HFF-Myc (cell line): Measurements from ENCODE around the gene NAE1.
"Not testable (repeated sequence)": the region's sequence is repeated elsewhere in the genome, so short reads cannot be mapped to it uniquely, and the experiment has no call there.

Experiments
- DNase-seq: peaks from one replicate; pipeline ENCODE4 v3.0.0-alpha.2; 2011; ENCODE audit warnings: low read depth; ENCODE audit errors: extremely low read depth
- H3K4me3 ChIP-seq: replicated peaks from 2 replicates; pipeline ENCODE4 v1.5.1; 2011; ENCODE audit warnings: low read depth, mild to moderate bottlenecking, control low read depth, low read length
- CTCF ChIP-seq: IDR thresholded peaks from 2 replicates; pipeline ENCODE4 v1.5.1; 2012; ENCODE audit warnings: mild to moderate bottlenecking, low read depth, low read length, control low read depth; ENCODE audit errors: missing control alignments

Gene NAE1

DNA sequence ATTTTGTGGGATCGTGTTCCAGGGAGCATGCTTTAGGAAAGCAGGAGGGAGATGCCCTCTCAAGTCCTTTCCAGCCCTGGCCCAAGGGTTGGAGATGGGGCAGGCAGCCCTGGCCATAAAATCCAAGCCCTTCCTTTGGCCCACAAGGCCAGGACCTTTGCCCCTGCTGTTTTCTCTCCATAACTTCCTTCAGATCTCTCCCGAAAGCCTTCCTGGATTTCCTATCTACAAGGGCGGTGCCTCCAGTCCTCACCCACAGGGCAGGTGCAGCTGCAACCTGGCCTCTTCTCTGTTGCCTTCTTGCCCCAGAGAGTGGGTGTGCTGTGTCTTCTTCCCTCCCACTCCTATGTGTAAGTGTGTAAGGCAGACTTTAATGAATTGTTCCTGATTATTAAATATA lies 41.1 kb upstream of the NAE1 start:
- DNase-seq = no peak
- no peak for TF ChIP-seq CTCF
- H3K4me3 ChIP-seq = no peak overlapping the region

GRCh38 chr16:66871363-66871762 lies 40.6 kb upstream of the NAE1 start:
- not testable (repeated sequence) for DNase-seq, H3K4me3 ChIP-seq

GRCh38 chr16:66869424-66869823 lies 38.6 kb upstream of the NAE1 start:
- H3K4me3 ChIP-seq = no peak overlapping the region
- no peak for DNase-seq
- TF ChIP-seq CTCF = no peak

GRCh38 chr16:66863707-66864106 lies 32.9 kb upstream of the NAE1 start:
- DNase-seq = no peak
- no peak overlapping the region for H3K4me3 ChIP-seq
- TF ChIP-seq CTCF = no peak

DNA sequence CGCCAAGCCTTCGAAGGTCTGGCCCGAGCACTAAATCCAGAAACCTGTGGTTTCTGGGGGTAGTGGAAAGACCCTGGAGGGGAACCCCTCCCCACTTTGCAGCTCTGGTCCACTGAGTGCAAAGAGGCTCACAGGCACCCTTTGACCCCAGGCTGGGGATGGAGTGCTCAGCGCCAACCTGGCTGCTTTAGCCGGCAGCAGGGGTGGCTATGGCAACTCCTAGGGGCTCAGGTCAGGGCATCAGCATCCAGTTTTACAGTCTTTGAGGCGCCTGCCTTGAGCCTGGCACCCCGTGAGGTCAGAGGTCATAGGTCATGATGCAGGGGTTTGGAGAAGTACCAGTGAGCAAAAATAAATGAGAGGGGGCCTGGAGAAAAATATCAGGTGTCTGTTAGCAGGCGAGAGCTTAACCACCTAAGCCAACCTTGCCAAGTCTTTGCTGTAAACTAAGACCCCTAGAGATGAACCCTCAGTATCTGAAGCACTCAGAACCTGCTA lies 31.3 kb upstream of the NAE1 start:
- no peak for TF ChIP-seq CTCF
- no peak overlapping the region for H3K4me3 ChIP-seq
- no peak for DNase-seq

DNA sequence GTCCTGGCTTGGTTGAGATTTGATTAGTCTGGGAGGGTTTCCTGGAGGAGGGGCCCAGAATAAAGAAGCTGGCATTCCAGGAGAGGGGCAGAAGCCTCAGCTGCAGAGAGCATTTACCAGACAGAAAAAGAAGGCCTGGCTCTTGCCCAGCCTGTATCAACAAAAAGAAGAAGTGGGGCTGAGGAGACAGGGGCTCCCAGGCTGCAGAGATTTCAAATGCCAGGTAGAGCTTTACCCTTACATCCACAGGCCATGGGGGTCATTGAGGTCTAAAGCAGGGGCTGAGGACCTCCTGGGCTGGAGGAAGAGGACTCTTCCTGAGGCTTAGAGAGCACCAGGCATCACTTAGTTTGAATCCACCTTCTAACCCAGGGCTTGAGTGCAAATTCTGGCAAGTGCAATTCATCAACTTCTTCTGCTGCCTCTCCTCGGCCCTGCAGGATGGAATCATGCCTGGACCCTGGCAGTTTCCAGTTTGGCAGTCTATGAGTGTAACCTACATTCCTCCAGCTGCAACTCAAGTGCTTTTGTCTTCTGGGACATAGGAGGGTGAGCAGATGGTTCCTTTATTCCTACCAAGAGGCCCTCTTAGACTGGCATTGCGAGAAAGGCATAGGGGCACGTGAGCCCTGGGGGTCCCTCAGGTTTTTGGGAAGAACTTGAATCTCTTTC lies 28.8 kb upstream of the NAE1 start:
- no peak overlapping the region for H3K4me3 ChIP-seq
- DNase-seq = no peak
- TF ChIP-seq CTCF = no peak

- no peak for DNase-seq
- no peak overlapping the region for H3K4me3 ChIP-seq
- no peak for TF ChIP-seq CTCF
These were observed 28.1 kb upstream of the NAE1 start for GRCh38 chr16:66858740-66859396.
